ENCODE data around the gene ZDHHC8.

Gene ZDHHC8

DNA sequence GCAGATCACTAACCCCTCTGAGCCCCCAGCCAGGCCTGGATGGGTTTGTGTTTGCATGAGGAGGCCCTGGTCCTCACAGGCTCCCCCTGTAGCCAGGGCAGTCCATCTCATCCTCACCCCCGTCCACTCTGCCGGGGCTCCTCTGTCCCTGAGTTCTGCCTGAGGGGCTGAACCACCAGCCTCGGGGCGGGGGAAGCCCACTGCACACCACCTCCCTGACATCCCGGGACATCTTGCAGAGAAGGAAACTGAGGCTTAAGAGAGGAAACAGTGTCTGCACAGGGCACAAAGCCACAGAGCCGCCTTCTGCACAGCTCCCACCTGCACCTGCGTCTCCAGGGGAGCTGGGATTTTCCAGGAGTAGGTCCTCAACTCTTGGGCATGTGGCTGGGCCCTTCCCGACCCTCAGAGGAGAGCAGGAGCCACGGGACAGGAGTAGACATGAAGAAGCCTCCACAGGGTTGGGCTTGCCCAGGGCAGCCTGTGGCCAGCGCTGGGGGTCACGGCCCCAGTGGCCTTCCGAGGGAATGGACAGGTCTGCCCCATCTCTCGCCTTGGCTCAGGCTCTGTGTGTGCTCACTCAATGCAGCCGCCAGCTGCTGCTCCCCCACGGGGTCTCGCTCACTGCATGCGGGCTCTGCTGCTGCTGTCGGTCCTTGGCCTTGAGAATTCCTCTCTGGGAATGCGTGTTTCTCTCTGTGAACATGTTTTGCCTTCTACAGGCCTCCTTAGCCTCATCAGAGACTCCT lies 64.7 kb downstream of the ZDHHC8 start:
- no peak for DNase-seq (ENCODE audit: low read depth)
